HEK293T (cell line): ENCODE data around the gene IRF2BPL.

Experiments used
- CTCF ChIA-PET: fragments of 350-600 bp; formaldehyde crosslinking; extraction: SDS; loops from one replicate; lab custom pipeline; 2021; ENCODE audit warnings: antibody characterized with exemption, inconsistent platforms; lab: Yijun Ruan, JAX
- POLR2A ChIA-PET: fragments of 350-600 bp; formaldehyde crosslinking; extraction: SDS; loops from one replicate; lab custom pipeline; 2020; ENCODE audit warnings: antibody characterized with exemption, inconsistent platforms; lab: Yijun Ruan, JAX
- DNase-seq: peaks from one replicate; pipeline ENCODE4 v3.0.0; 2012; ENCODE audit warnings: mixed read lengths; ENCODE audit errors: extremely low spot score
- ARNT ChIP-seq: fragments of 450-650 bp; IDR thresholded peaks from 2 replicates; pipeline ENCODE4 v1.6.1; 2017; ENCODE audit warnings: mild to moderate bottlenecking
- BHLHE40 ChIP-seq: fragments of 450-650 bp; IDR thresholded peaks from 2 replicates; pipeline ENCODE4 v1.6.1; 2016; ENCODE audit warnings: mild to moderate bottlenecking, moderate library complexity, borderline replicate concordance
- CTBP1 ChIP-seq: fragments of 450-650 bp; IDR thresholded peaks from 2 replicates; pipeline ENCODE4 v1.6.1; 2016; ENCODE audit warnings: borderline replicate concordance
- ELF4 ChIP-seq: fragments of 450-650 bp; IDR thresholded peaks from 2 replicates; pipeline ENCODE4 v1.6.1; 2017; ENCODE audit warnings: antibody characterized with exemption
- FOXA1 ChIP-seq: fragments of 450-650 bp; IDR thresholded peaks from 2 replicates; pipeline ENCODE4 v1.6.1; 2016; ENCODE audit warnings: mild to moderate bottlenecking
- FOXK2 ChIP-seq: fragments of 450-650 bp; IDR thresholded peaks from 2 replicates; pipeline ENCODE4 v1.6.1; 2016; ENCODE audit warnings: mild to moderate bottlenecking
- L3MBTL2 ChIP-seq: fragments of 450-650 bp; conservative IDR thresholded peaks from 2 replicates; pipeline ENCODE4 v1.6.1; 2016; ENCODE audit warnings: mild to moderate bottlenecking
- LEF1 ChIP-seq: fragments of 450-650 bp; IDR thresholded peaks from 2 replicates; pipeline ENCODE4 v1.6.1; 2017; ENCODE audit warnings: mild to moderate bottlenecking, borderline replicate concordance
- NFRKB ChIP-seq: fragments of 450-650 bp; IDR thresholded peaks from 2 replicates; pipeline ENCODE4 v1.6.1; 2016; ENCODE audit warnings: mild to moderate bottlenecking, moderate library complexity
- PKNOX1 ChIP-seq: fragments of 450-650 bp; IDR thresholded peaks from 2 replicates; pipeline ENCODE4 v1.6.1; 2016
- SP1 ChIP-seq: fragments of 450-650 bp; IDR thresholded peaks from 2 replicates; pipeline ENCODE4 v1.6.1; 2017
- SUZ12 ChIP-seq: fragments of 450-650 bp; IDR thresholded peaks from 2 replicates; pipeline ENCODE4 v1.6.1; 2016; ENCODE audit warnings: mild to moderate bottlenecking
- TARDBP ChIP-seq: fragments of 450-650 bp; IDR thresholded peaks from 2 replicates; pipeline ENCODE4 v1.6.1; 2016
- ZNF384 ChIP-seq: fragments of 450-650 bp; IDR thresholded peaks from 2 replicates; pipeline ENCODE4 v1.6.1; 2016

Gene IRF2BPL

GRCh38 chr14:76975812-76976211 lies 52.7 kb downstream of the IRF2BPL start:
- DNase-seq, result no peak
- ChIA-PET CTCF (interaction anchor here (1.7 kb wide), 1 partner anchor 13 kb away, joined by 4 read pairs; no protein-coding TSS in a partner anchor), POLR2A (no interaction called here)
- no peak for TF ChIP-seq LEF1
- no peak for TF ChIP-seq ARNT
- no peak for TF ChIP-seq PKNOX1
- TF ChIP-seq FOXK2, result no peak
- no peak for TF ChIP-seq L3MBTL2
- TF ChIP-seq SP1, result no peak
- TF ChIP-seq ZNF384, result no peak
- TF ChIP-seq FOXA1, result no peak
- TF ChIP-seq ELF4, result no peak

- POLR2A ChIA-PET, result interaction anchor here (0.8 to 1.7 kb wide), 2 partner anchors 13 to 55 kb away, joined by 3 to 5 read pairs; no protein-coding TSS in a partner anchor
These were observed 53.5 kb downstream of the IRF2BPL start for GRCh38 chr14:76975051-76975450.

More at GRCh38 chr14:76975051-76975450, 53.5 kb downstream of the IRF2BPL start:
- DNase-seq, result no peak
- CTCF ChIA-PET, result interaction anchor here (1.7 kb wide), 1 partner anchor 13 kb away, joined by 4 read pairs; no protein-coding TSS in a partner anchor
- no peak for TF ChIP-seq ZNF384
- TF ChIP-seq SP1, result no peak
- TF ChIP-seq LEF1, result no peak
- TF ChIP-seq CTBP1, result no peak
- TF ChIP-seq NFRKB, result no peak
- no peak for TF ChIP-seq BHLHE40
- no peak for TF ChIP-seq FOXK2
- TF ChIP-seq TARDBP, result no peak
- TF ChIP-seq PKNOX1, result no peak
- TF ChIP-seq SUZ12, result no peak
- no peak for TF ChIP-seq ELF4
